ENCODE data around the gene TLR10. TPM values are rescaled to one million over a fixed set of nuclear protein-coding genes. Genes with fewer than 3 reads are reported as not detected.

TLR10 gene
- total and polyA plus RNA-seq, 9 of the 15 experiments (the other 6 are each of a cell fraction or from before 2014, with no cell fraction given) = 0.03 to 0.05 TPM; not detected in 7

DNA sequence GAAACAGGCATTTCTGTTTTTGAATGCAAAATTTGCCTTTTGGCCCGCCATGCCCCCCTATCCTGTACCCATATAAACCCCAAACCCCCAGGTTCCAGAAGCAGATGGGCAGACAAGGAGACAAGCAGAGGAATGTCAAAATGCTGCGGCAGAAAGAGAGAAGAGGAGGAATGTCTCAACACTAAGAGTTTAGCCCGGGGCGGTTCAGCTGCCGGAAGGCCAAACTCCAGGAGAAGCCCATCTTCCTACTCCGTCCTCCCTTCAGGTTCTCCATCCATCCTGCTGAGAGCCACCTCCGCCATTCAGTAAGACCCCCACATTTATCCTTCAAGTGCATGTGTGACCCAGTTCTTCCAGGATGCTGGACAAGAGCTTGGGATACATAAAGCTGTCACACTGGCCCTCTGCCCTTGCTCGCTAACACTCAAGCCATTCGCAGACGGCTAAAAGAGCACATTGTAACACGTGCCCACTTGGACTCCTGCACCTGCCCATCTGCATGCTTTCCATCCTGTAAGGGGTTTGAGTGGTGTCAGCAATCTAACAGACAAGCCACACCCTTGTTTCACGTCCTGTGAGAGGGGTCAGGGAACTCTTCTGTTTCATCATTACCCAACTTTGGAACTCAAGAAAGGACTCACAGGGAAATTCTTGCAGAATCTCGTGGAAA is 31.3 kb downstream of the TLR10 start:
- Histone ChIP-seq H4K20me1 (replicated peaks; ENCODE audit: control insufficient read depth, insufficient read depth, low read length) (no peaks in the 10 kb centered on the region), H2AFZ (ENCODE audit: low read depth, low read length) (no peak overlapping the region; the same call in 1 of the 2 replicates), H3K27ac (ENCODE audit: extremely low read depth, low read depth, low read length) (no peak overlapping the region), H3K9ac (ENCODE audit: insufficient read depth in 1 of 2, low read depth in 2 of 2, low read length in 2 of 2) (no peak overlapping the region), H3K27me3 (ENCODE audit: control insufficient read depth in 2 of 2, insufficient read depth in 2 of 2, low read length in 2 of 2) (peaks cover 0 to 5% of the 10 kb centered on the region in 2 experiments; a peak in 1 of 5 replicates), H3K4me3 (no peak overlapping the region), H3K36me3 (ENCODE audit: control insufficient read depth, insufficient read depth, low read length) (no peaks in the 10 kb centered on the region), H3K79me2 (ENCODE audit: control insufficient read depth, insufficient read depth, low read length) (no peaks in the 10 kb centered on the region), H3K4me2 (ENCODE audit: insufficient read depth, low read length) (no peak overlapping the region), H3K9me3 (replicated peaks; ENCODE audit: control insufficient read depth, insufficient read depth, low read depth, low read length) (0 out of 2 replicates have a peak, but pooled peaks cover 2% of the 10 kb centered on the region), H3K4me1 (replicated peaks in 1 of 2; ENCODE audit: control insufficient read depth in 2 of 2, insufficient read depth in 2 of 2, low read length in 2 of 2) (peaks cover 6 to 8% of the 10 kb centered on the region in 2 experiments; a peak in 3 of 5 replicates), H3K9me1 (ENCODE audit: control insufficient read depth, insufficient read depth, low read length) (no peaks in the 10 kb centered on the region)
- POLR2A ChIA-PET = no interaction called here
- in situ Hi-C loops (cut with MboI) (no loop called here), intact Hi-C loops (cut with micrococcal nuclease) (no loop called here)
- FAIRE-seq (no peak), ATAC-seq (no peak), DNase-seq (ENCODE audit: extremely low read depth in 1 of 4, low spot score in 3 of 4) (no peak)
- no TSS peak for BruUV-seq (replicated peaks)
- CTCF ChIA-PET (ENCODE audit: low intra/inter-chr PET ratio) = no interaction called here
- 36% methylated on average over 13 of the region's 13 CpGs for WGBS (ENCODE audit: insufficient coverage, low coverage, missing lambda C conversion rate)
- TF ChIP-seq, protein P1, sequence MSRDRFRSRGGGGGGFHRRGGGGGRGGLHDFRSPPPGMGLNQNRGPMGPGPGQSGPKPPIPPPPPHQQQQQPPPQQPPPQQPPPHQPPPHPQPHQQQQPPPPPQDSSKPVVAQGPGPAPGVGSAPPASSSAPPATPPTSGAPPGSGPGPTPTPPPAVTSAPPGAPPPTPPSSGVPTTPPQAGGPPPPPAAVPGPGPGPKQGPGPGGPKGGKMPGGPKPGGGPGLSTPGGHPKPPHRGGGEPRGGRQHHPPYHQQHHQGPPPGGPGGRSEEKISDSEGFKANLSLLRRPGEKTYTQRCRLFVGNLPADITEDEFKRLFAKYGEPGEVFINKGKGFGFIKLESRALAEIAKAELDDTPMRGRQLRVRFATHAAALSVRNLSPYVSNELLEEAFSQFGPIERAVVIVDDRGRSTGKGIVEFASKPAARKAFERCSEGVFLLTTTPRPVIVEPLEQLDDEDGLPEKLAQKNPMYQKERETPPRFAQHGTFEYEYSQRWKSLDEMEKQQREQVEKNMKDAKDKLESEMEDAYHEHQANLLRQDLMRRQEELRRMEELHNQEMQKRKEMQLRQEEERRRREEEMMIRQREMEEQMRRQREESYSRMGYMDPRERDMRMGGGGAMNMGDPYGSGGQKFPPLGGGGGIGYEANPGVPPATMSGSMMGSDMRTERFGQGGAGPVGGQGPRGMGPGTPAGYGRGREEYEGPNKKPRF (IDR thresholded peaks at IDR 0.05; ENCODE audit: low read depth, low read length) = no peak
- TF ChIP-seq CBX1 (IDR thresholded peaks at IDR 0.05; ENCODE audit: low read depth) (no peak), ZNF134 (CRISPR knock-in tag; conservative IDR thresholded peaks at IDR 0.05) (no peak), ZNF311 (CRISPR knock-in tag; IDR thresholded peaks at IDR 0.05) (no peak), POLR2A (conservative IDR thresholded peaks at IDR 0.05) (no peak), HDAC8 (tag; IDR thresholded peaks at IDR 0.05) (no peak), CREBBP (IDR thresholded peaks at IDR 0.05; ENCODE audit: low read depth, low read length) (no peak), ELF2 (CRISPR knock-in tag; IDR thresholded peaks at IDR 0.05) (no peak), SAFB2 (IDR thresholded peaks at IDR 0.05; ENCODE audit: borderline replicate concordance, low read depth, low read length, severe bottlenecking) (no peak), ZFP30 (CRISPR knock-in tag; IDR thresholded peaks at IDR 0.05; ENCODE audit: borderline replicate concordance) (no peak), ZBTB8A (IDR thresholded peaks at IDR 0.05; ENCODE audit: partially characterized antibody) (no peak)
- TF ChIP-seq, protein P2, sequence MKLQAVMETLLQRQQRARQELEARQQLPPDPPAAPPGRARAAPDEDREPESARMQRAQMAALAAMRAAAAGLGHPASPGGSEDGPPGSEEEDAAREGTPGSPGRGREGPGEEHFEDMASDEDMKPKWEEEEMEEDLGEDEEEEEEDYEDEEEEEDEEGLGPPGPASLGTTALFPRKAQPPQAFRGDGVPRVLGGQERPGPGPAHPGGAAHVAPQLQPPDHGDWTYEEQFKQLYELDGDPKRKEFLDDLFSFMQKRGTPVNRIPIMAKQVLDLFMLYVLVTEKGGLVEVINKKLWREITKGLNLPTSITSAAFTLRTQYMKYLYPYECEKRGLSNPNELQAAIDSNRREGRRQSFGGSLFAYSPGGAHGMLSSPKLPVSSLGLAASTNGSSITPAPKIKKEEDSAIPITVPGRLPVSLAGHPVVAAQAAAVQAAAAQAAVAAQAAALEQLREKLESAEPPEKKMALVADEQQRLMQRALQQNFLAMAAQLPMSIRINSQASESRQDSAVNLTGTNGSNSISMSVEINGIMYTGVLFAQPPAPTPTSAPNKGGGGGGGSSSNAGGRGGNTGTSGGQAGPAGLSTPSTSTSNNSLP (IDR thresholded peaks at IDR 0.05; ENCODE audit: borderline replicate concordance, low read depth, low read length) = no peak
- TF ChIP-seq, protein P3, sequence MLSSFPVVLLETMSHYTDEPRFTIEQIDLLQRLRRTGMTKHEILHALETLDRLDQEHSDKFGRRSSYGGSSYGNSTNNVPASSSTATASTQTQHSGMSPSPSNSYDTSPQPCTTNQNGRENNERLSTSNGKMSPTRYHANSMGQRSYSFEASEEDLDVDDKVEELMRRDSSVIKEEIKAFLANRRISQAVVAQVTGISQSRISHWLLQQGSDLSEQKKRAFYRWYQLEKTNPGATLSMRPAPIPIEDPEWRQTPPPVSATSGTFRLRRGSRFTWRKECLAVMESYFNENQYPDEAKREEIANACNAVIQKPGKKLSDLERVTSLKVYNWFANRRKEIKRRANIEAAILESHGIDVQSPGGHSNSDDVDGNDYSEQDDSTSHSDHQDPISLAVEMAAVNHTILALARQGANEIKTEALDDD (IDR thresholded peaks at IDR 0.05) = no peak
- TF ChIP-seq, protein P4, sequence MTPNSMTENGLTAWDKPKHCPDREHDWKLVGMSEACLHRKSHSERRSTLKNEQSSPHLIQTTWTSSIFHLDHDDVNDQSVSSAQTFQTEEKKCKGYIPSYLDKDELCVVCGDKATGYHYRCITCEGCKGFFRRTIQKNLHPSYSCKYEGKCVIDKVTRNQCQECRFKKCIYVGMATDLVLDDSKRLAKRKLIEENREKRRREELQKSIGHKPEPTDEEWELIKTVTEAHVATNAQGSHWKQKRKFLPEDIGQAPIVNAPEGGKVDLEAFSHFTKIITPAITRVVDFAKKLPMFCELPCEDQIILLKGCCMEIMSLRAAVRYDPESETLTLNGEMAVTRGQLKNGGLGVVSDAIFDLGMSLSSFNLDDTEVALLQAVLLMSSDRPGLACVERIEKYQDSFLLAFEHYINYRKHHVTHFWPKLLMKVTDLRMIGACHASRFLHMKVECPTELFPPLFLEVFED (CRISPR knock-in tag; conservative IDR thresholded peaks at IDR 0.05) = no peak

All from K562 (cell line).